SK-N-MC (cell line): ENCODE data around the gene SCP2D1.

Source experiments
- EZH2 ChIP-seq: fragments of 200-600 bp; sonication (generic); IDR thresholded peaks from one replicate; pipeline ENCODE4 v1.6.1; 2017; ENCODE audit warnings: antibody characterized with exemption
- FOXP2 ChIP-seq: optimal IDR thresholded peaks from 2 replicates; pipeline ENCODE3; 2011; ENCODE audit warnings: mild to moderate bottlenecking, moderate library complexity; ENCODE audit not compliant: insufficient read depth; ENCODE audit errors: extremely low read length, control extremely low read depth
- POLR2AphosphoS5 ChIP-seq: IDR thresholded peaks from 2 replicates; pipeline ENCODE4 v1.6.1; 2012; ENCODE audit warnings: mild to moderate bottlenecking, low read depth, low read length, borderline replicate concordance

- TF ChIP-seq EZH2 (no peak), POLR2AphosphoS5 (no peak), FOXP2 (no peak)
These were observed 25.6 kb upstream of the SCP2D1 start for GRCh38 chr20:18788021-18788420.
